GM23338 (cell line): ENCODE results near the gene SIGLEC6. TPM values are rescaled to one million over a fixed set of nuclear protein-coding genes. Genes with fewer than 3 reads are reported as not detected.
A peak's percentile ranks its signal among the peaks of the same experiment; 100 is the strongest.

Source experiments
- ATAC-seq: fragments of 200-7000 bp; cut with Tn5 transposase; 3 replicates; pipeline ENCODE4 v1.9.1; 2020
- DNase-seq: peaks from one replicate; pipeline ENCODE4 v3.0.0-alpha.2; 2015; ENCODE audit warnings: low spot score
- H2AFZ ChIP-seq: fragments of 200-600 bp; sonication (generic); 2 replicates; pipeline ENCODE4 v1.8.0; 2016; ENCODE audit warnings: antibody characterized with exemption, mild to moderate bottlenecking, moderate library complexity
- H3F3A ChIP-seq: fragments of 200-600 bp; sonication (generic); replicated peaks from 2 replicates; pipeline ENCODE4 v1.8.0; 2017; ENCODE audit warnings: antibody characterized with exemption, mixed run types, low read depth
- H3K27ac ChIP-seq: fragments of 200-600 bp; sonication (generic); 2 replicates; pipeline ENCODE4 v1.6.1; 2016; ENCODE audit warnings: low read depth
- H3K27me3 ChIP-seq: fragments of 200-600 bp; sonication (generic); 2 replicates; pipeline ENCODE4 v1.8.0; 2016; ENCODE audit warnings: mild to moderate bottlenecking, mixed run types, moderate library complexity; ENCODE audit not compliant: insufficient read depth
- H3K36me3 ChIP-seq: fragments of 200-600 bp; sonication (generic); 2 replicates; pipeline ENCODE4 v1.8.0; 2016; ENCODE audit warnings: mild to moderate bottlenecking; ENCODE audit not compliant: insufficient read depth
- H3K4me1 ChIP-seq: fragments of 200-600 bp; sonication (generic); 2 replicates; pipeline ENCODE4 v1.8.0; 2016; ENCODE audit warnings: mild to moderate bottlenecking, moderate library complexity; ENCODE audit not compliant: insufficient read depth
- H3K4me2 ChIP-seq: fragments of 200-600 bp; sonication (generic); 2 replicates; pipeline ENCODE4 v1.7.1; 2017; ENCODE audit warnings: mixed run types
- H3K4me3 ChIP-seq: fragments of 200-600 bp; sonication (generic); 2 replicates; pipeline ENCODE4 v1.6.1; 2016; ENCODE audit warnings: mixed run types
- H3K79me2 ChIP-seq: fragments of 200-600 bp; sonication (generic); replicated peaks from 2 replicates; pipeline ENCODE4 v1.8.0; 2017; ENCODE audit warnings: mild to moderate bottlenecking; ENCODE audit not compliant: insufficient read depth
- H3K9me2 ChIP-seq: fragments of 200-600 bp; sonication (generic); 2 replicates; pipeline ENCODE4 v1.8.0; 2017; ENCODE audit not compliant: insufficient read depth
- H4K20me1 ChIP-seq: fragments of 200-600 bp; sonication (generic); replicated peaks from 2 replicates; pipeline ENCODE4 v1.8.0; 2017; ENCODE audit warnings: mild to moderate bottlenecking; ENCODE audit not compliant: insufficient read depth
- H3K27ac Mint-ChIP-seq: 2 replicates; pipeline ENCODE4 v1.8.0; 2020; ENCODE audit warnings: inconsistent platforms, mild to moderate bottlenecking, moderate library complexity, mixed read lengths
- H3K27me3 Mint-ChIP-seq: 3 replicates; pipeline ENCODE4 v1.8.0; 2022; ENCODE audit warnings: low read depth, mild to moderate bottlenecking, moderate library complexity, mixed read lengths, inconsistent platforms; ENCODE audit not compliant: insufficient read depth, poor library complexity
- H3K36me3 Mint-ChIP-seq: 3 replicates; pipeline ENCODE4 v1.8.0; 2021; ENCODE audit warnings: low read depth, mild to moderate bottlenecking, inconsistent platforms, moderate library complexity, mixed read lengths
- H3K4me1 Mint-ChIP-seq: 3 replicates; pipeline ENCODE4 v1.8.0; 2020; ENCODE audit warnings: mild to moderate bottlenecking, inconsistent platforms, mixed read lengths
- H3K4me3 Mint-ChIP-seq: 3 replicates; pipeline ENCODE4 v1.8.0; 2021; ENCODE audit warnings: moderate library complexity, mild to moderate bottlenecking, inconsistent platforms, mixed read lengths
- H3K9me3 Mint-ChIP-seq: 3 replicates; pipeline ENCODE4 v1.8.0; 2020; ENCODE audit warnings: moderate library complexity, mild to moderate bottlenecking, inconsistent platforms, mixed read lengths
- CREB1 ChIP-seq: fragments of 250-450 bp; sonication (Bioruptor Pico); IDR thresholded peaks from 2 replicates; pipeline ENCODE4 v1.5.0; 2020; ENCODE audit warnings: low read depth, mild to moderate bottlenecking, moderate library complexity
- CTCF ChIP-seq, 2 experiments: fragments of 200-600 bp in 1 of 2; sonication (generic) in 1 of 2; conservative IDR thresholded peaks; 2 replicates each; pipeline versions ENCODE4 v1.5.1 to v1.6.1; 2016 to 2017; ENCODE audit warnings: antibody characterized with exemption in 2 of 2, low read depth in 2 of 2, mild to moderate bottlenecking in 2 of 2, moderate library complexity in 1 of 2
- ETS1 ChIP-seq: IDR thresholded peaks from 2 replicates; pipeline ENCODE4 v1.6.1; 2016; ENCODE audit warnings: antibody characterized with exemption
- EZH2phosphoT487 ChIP-seq: fragments of 200-600 bp; sonication (generic); IDR thresholded peaks from one replicate; pipeline ENCODE4 v1.8.1; 2018; ENCODE audit warnings: antibody characterized with exemption; ENCODE audit not compliant: unreplicated experiment
- JUNB ChIP-seq: IDR thresholded peaks from one replicate; pipeline ENCODE4 v1.6.1; 2016; ENCODE audit warnings: antibody characterized with exemption; ENCODE audit not compliant: unreplicated experiment
- NANOG ChIP-seq: IDR thresholded peaks from 2 replicates; pipeline ENCODE4 v1.6.1; 2016; ENCODE audit warnings: antibody characterized with exemption, borderline replicate concordance
- POLR2AphosphoS5 ChIP-seq: IDR thresholded peaks from 2 replicates; pipeline ENCODE4 v1.6.1; 2016; ENCODE audit warnings: antibody characterized with exemption, low read depth
- REST ChIP-seq: IDR thresholded peaks from one replicate; pipeline ENCODE4 v1.6.1; 2018; ENCODE audit warnings: antibody characterized with exemption; ENCODE audit not compliant: unreplicated experiment
- STAT1 ChIP-seq: IDR thresholded peaks from one replicate; pipeline ENCODE4 v1.6.1; 2016; ENCODE audit warnings: antibody characterized with exemption; ENCODE audit not compliant: unreplicated experiment
- ZNF114 ChIP-seq: fragments of 250-450 bp; sonication (Bioruptor Pico); IDR thresholded peaks from 2 replicates; pipeline ENCODE4 v1.5.0; 2020; ENCODE audit warnings: mild to moderate bottlenecking, moderate library complexity
- ZNF331 ChIP-seq: fragments of 250-450 bp; sonication (Bioruptor Pico); IDR thresholded peaks from 2 replicates; pipeline ENCODE4 v1.5.0; 2020; ENCODE audit warnings: low read depth, mild to moderate bottlenecking, moderate library complexity
- polyA plus RNA-seq: library from polyadenylated mRNA; unstranded; fragments of >200 nt; fragmentation: Nextera tagmentation; extraction: Ambion mirVana; gene quantifications from 2 replicates; pipeline ENCODE4 v1.2.1, GENCODE V29; 2016
- total RNA-seq: library from RNA; depleted of rRNA; stranded (reverse); fragments of >200 nt; shearing (Covaris generic); gene quantifications from 2 replicates; pipeline ENCODE4 v1.2.3, GENCODE V29; 2014

Gene SIGLEC6
- total and polyA plus RNA-seq, 2 experiments from 2014 or later, result 0.76 TPM; not detected in 1

- Histone ChIP-seq H3K79me2 (no peaks in the 10 kb centered on the region), H3K4me3 (peak overlapping the region; percentile 48), H3K36me3 (no peaks in the 10 kb centered on the region), H3K4me1 (peaks cover 12% of the 10 kb centered on the region), H3F3A (no peaks in the 10 kb centered on the region), H2AFZ (peak overlapping the region; percentile 23; the same call in 1 of the 2 replicates), H3K27ac (no peak overlapping the region), H3K27me3 (no peaks in the 10 kb centered on the region), H3K4me2 (peak overlapping the region; percentile 61), H4K20me1 (no peaks in the 10 kb centered on the region), H3K9me2 (no peaks in the 10 kb centered on the region)
- peak overlapping the region; percentile 42; the same call in 2 of the 3 replicates for H3K4me3 Mint-ChIP-seq
- peak; percentile 97 for DNase-seq
- peaks cover 6% of the 10 kb centered on the region for H3K27me3 Mint-ChIP-seq
- peaks cover 64% of the 10 kb centered on the region for H3K9me3 Mint-ChIP-seq
- peaks cover under 1% of the 10 kb centered on the region; the same call in 1 of the 3 replicates for H3K36me3 Mint-ChIP-seq
- peak; percentile 100 for TF ChIP-seq REST
- TF ChIP-seq NANOG, result no peak
- H3K4me1 Mint-ChIP-seq, result peaks cover 7% of the 10 kb centered on the region; the same call in 1 of the 3 replicates
- no peak overlapping the region for H3K27ac Mint-ChIP-seq
- peak; percentile 99 for ATAC-seq
These were observed 21.7 kb upstream of the SIGLEC6 start for GRCh38 chr19:51552996-51553725.

GRCh38 chr19:51552608-51552995, 21.1 kb upstream of the SIGLEC6 start:
- Histone ChIP-seq H3K9me2 (no peaks in the 10 kb centered on the region), H2AFZ (0 out of 2 replicates have a peak overlapping the region, but pooled peaks have one; percentile 76), H3K27ac (no peak overlapping the region), H3K79me2 (no peaks in the 10 kb centered on the region), H3K4me3 (peak overlapping the region; percentile 48; the same call in 1 of the 2 replicates), H4K20me1 (no peaks in the 10 kb centered on the region), H3K4me1 (peaks cover 12% of the 10 kb centered on the region), H3K27me3 (no peaks in the 10 kb centered on the region), H3F3A (no peaks in the 10 kb centered on the region), H3K36me3 (no peaks in the 10 kb centered on the region), H3K4me2 (peak overlapping the region; percentile 61)
- Mint-ChIP-seq H3K4me3 (0 out of 3 replicates have a peak overlapping the region, but pooled peaks have one; percentile 20), H3K36me3 (peaks cover 4% of the 10 kb centered on the region; the same call in 1 of the 3 replicates), H3K4me1 (peaks cover 7% of the 10 kb centered on the region; the same call in 1 of the 3 replicates), H3K27me3 (peaks cover 7% of the 10 kb centered on the region), H3K27ac (no peak overlapping the region), H3K9me3 (peaks cover 67% of the 10 kb centered on the region)
- no peak for DNase-seq
- ATAC-seq, result no peak
- no peak for TF ChIP-seq ZNF114 (CRISPR knock-in tag)
- no peak for TF ChIP-seq EZH2phosphoT487
- TF ChIP-seq JUNB, result no peak
- no peak for TF ChIP-seq CTCF (conservative IDR thresholded peaks at IDR 0.05; ENCODE audit: low read depth in 2 of 2)
- TF ChIP-seq REST, result no peak
- TF ChIP-seq ZNF331 (CRISPR knock-in tag), result no peak
- TF ChIP-seq CREB1 (CRISPR knock-in tag), result no peak
- no peak for TF ChIP-seq ETS1
- TF ChIP-seq POLR2AphosphoS5, result no peak
- TF ChIP-seq STAT1, result no peak
